Measurements from ENCODE around the gene DHRS13.

DNA sequence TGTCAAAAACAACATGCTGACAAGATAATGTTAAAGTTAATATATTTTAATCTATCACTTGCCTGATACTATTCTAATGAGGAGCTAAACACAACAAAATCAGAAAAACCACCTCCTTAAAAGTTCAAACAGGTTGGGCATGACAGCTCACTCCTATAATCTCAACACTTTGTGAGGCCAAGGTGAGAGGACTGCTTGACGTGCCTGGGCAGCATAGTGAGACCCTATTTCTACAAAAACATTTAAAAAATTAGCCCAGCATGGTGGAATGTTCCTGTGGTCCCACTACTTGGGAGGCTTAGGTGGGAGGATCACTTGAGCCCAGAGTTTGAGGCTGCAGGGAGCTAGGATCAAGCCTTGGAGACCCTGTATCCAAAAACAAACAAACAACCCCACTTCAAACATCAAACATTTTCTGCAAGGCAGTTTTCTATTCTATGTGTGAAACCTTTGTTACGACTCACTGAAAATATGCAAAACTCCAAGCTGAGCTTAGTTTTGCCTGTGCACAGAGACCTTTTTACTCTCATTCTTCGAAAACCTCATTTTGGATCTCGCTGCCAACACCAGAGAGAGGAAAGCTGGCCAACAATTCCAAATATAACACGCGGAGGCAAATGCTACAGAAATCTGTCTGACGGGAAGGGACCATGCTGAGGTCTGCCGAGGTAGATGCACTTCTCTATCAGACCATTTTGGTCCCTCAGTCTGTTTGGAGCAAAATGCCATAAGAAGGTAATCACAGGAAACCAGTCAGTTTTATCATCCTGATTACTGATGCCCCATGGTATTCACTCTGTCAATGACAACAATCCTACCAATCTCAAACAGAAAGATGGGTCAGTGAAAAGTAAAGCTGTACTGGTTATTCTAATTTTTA, 42.2 kb upstream of the DHRS13 start:
- TF ChIP-seq, protein P1, sequence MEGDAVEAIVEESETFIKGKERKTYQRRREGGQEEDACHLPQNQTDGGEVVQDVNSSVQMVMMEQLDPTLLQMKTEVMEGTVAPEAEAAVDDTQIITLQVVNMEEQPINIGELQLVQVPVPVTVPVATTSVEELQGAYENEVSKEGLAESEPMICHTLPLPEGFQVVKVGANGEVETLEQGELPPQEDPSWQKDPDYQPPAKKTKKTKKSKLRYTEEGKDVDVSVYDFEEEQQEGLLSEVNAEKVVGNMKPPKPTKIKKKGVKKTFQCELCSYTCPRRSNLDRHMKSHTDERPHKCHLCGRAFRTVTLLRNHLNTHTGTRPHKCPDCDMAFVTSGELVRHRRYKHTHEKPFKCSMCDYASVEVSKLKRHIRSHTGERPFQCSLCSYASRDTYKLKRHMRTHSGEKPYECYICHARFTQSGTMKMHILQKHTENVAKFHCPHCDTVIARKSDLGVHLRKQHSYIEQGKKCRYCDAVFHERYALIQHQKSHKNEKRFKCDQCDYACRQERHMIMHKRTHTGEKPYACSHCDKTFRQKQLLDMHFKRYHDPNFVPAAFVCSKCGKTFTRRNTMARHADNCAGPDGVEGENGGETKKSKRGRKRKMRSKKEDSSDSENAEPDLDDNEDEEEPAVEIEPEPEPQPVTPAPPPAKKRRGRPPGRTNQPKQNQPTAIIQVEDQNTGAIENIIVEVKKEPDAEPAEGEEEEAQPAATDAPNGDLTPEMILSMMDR (conservative IDR thresholded peaks at IDR 0.05; ENCODE audit: low read depth, low read length), result no peak
- no peak for TF ChIP-seq EZH2phosphoT487 (IDR thresholded peaks at IDR 0.05; ENCODE audit: borderline replicate concordance, low read length)
